IMR-90 (cell line): ENCODE results near the gene LPAR1. TPM values are rescaled to one million over a fixed set of nuclear protein-coding genes. Genes with fewer than 3 reads are reported as not detected.

ENCODE experiments used
- ATAC-seq: fragments of 200-7000 bp; cut with Tn5 transposase; 2 replicates; pipeline ENCODE4 v1.9.1; 2020; ENCODE audit warnings: low read depth, mild to moderate bottlenecking, moderate library complexity
- BruUV-seq: library from RNA; stranded (reverse); fragments of 400-500 nt; replicated peaks from 2 replicates; lab custom pipeline; 2021; lab: Mats Ljungman, UMichigan
- CTCF ChIA-PET: fragments of 300-600 bp; formaldehyde crosslinking; extraction: SDS; loops from one replicate; lab custom pipeline; 2021; ENCODE audit warnings: antibody characterized with exemption; lab: Yijun Ruan, JAX
- POLR2A ChIA-PET: fragments of 300-600 bp; sonication (Branson Sonifier 250); formaldehyde crosslinking; loops from one replicate; lab custom pipeline; 2022; ENCODE audit warnings: antibody characterized with exemption; ENCODE audit not compliant: unreplicated experiment; lab: Charles Lee
- DNase-seq: peaks from one replicate; pipeline ENCODE4 v3.0.0; 2013
- H2AFZ ChIP-seq: replicated peaks from 2 replicates; pipeline ENCODE3; 2013; ENCODE audit warnings: low read length, mild to moderate bottlenecking; ENCODE audit not compliant: poor library complexity
- H2AK5ac ChIP-seq: 2 replicates; pipeline ENCODE4 v1.6.1; 2013; ENCODE audit warnings: low read depth, low read length, inconsistent platforms
- H2AK9ac ChIP-seq: replicated peaks from 2 replicates; pipeline ENCODE3; 2013; ENCODE audit warnings: mild to moderate bottlenecking, low read depth, low read length, moderate library complexity; ENCODE audit not compliant: poor library complexity
- H2BK120ac ChIP-seq: 2 replicates; pipeline ENCODE4 v1.6.1; 2013; ENCODE audit warnings: low read depth, low read length, inconsistent platforms
- H2BK15ac ChIP-seq: 3 replicates; pipeline ENCODE4 v1.6.1; 2013; ENCODE audit warnings: low read depth, low read length, inconsistent platforms
- H2BK20ac ChIP-seq: 2 replicates; pipeline ENCODE4 v1.6.1; 2013; ENCODE audit warnings: low read depth, mild to moderate bottlenecking, inconsistent platforms, low read length, moderate library complexity
- H2BK5ac ChIP-seq: 2 replicates; pipeline ENCODE4 v1.6.1; 2013; ENCODE audit warnings: mild to moderate bottlenecking, low read depth, low read length, inconsistent platforms; ENCODE audit not compliant: poor library complexity, severe bottlenecking
- H3K14ac ChIP-seq: replicated peaks from 2 replicates; pipeline ENCODE4 v1.6.1; 2013; ENCODE audit warnings: low read depth, low read length, inconsistent platforms
- H3K18ac ChIP-seq: 2 replicates; pipeline ENCODE4 v1.6.1; 2013; ENCODE audit warnings: low read depth, low read length, control low read depth
- H3K23ac ChIP-seq: 2 replicates; pipeline ENCODE4 v1.6.1; 2013; ENCODE audit warnings: low read depth, low read length, inconsistent platforms
- H3K27ac ChIP-seq: 2 replicates; pipeline ENCODE4 v1.5.1; 2013; ENCODE audit warnings: mild to moderate bottlenecking, control low read depth, low read length; ENCODE audit not compliant: insufficient read depth
- H3K27me3 ChIP-seq: 2 replicates; pipeline ENCODE4 v1.6.1; 2013; ENCODE audit warnings: low read length; ENCODE audit not compliant: control insufficient read depth, insufficient read depth
- H3K36me3 ChIP-seq: 2 replicates; pipeline ENCODE4 v1.6.1; 2013; ENCODE audit warnings: low read length, mixed read lengths; ENCODE audit not compliant: control insufficient read depth, insufficient read depth
- H3K4ac ChIP-seq: 2 replicates; pipeline ENCODE4 v1.6.1; 2013; ENCODE audit warnings: low read depth, low read length, inconsistent platforms
- H3K4me1 ChIP-seq: 2 replicates; pipeline ENCODE4 v1.6.1; 2013; ENCODE audit warnings: low read length, mixed read lengths; ENCODE audit not compliant: control insufficient read depth, insufficient read depth
- H3K4me2 ChIP-seq: 2 replicates; pipeline ENCODE4 v1.6.1; 2013; ENCODE audit warnings: low read depth, mild to moderate bottlenecking, control low read depth, low read length, moderate library complexity
- H3K4me3 ChIP-seq: 2 replicates; pipeline ENCODE4 v1.5.1; 2013; ENCODE audit warnings: low read depth, mild to moderate bottlenecking, control low read depth, low read length, moderate library complexity; ENCODE audit not compliant: insufficient read depth
- H3K56ac ChIP-seq: 2 replicates; pipeline ENCODE4 v1.6.1; 2013; ENCODE audit warnings: low read length, inconsistent platforms; ENCODE audit not compliant: insufficient read depth; ENCODE audit errors: extremely low read depth
- H3K79me1 ChIP-seq, 2 experiments: 2 replicates each; pipeline ENCODE4 v1.6.1; 2013; ENCODE audit warnings: low read length in 2 of 2, inconsistent platforms in 1 of 2, low read depth in 1 of 2
- H3K9ac ChIP-seq: 2 replicates; pipeline ENCODE4 v1.6.1; 2013; ENCODE audit warnings: low read depth, low read length, control low read depth
- H3K9me1 ChIP-seq: 2 replicates; pipeline ENCODE4 v1.6.1; 2013; ENCODE audit warnings: low read length, inconsistent platforms; ENCODE audit not compliant: insufficient read depth
- H3K9me3 ChIP-seq: 2 replicates; pipeline ENCODE4 v1.6.1; 2013; ENCODE audit warnings: low read length; ENCODE audit not compliant: control insufficient read depth, insufficient read depth
- H4K20me1 ChIP-seq: 2 replicates; pipeline ENCODE4 v1.6.1; 2013; ENCODE audit warnings: low read length, inconsistent platforms; ENCODE audit not compliant: insufficient read depth
- H4K5ac ChIP-seq: 2 replicates; pipeline ENCODE4 v1.6.1; 2013; ENCODE audit warnings: mild to moderate bottlenecking, low read depth, low read length, control low read depth
- H4K8ac ChIP-seq, 2 experiments: 2 replicates each; pipeline ENCODE4 v1.6.1; 2013; ENCODE audit warnings: low read depth in 2 of 2, low read length in 2 of 2, control low read depth in 1 of 2, inconsistent platforms in 1 of 2
- H4K91ac ChIP-seq: 2 replicates; pipeline ENCODE4 v1.6.1; 2013; ENCODE audit warnings: low read depth, low read length, inconsistent platforms; ENCODE audit not compliant: insufficient read depth
- MAZ ChIP-seq: IDR thresholded peaks from 2 replicates; pipeline ENCODE4 v1.6.1; 2012; ENCODE audit warnings: low read depth, mild to moderate bottlenecking, low read length, improper control_type of control experiment, moderate library complexity, borderline replicate concordance
- RCOR1 ChIP-seq: IDR thresholded peaks from 2 replicates; pipeline ENCODE4 v1.6.1; 2012; ENCODE audit warnings: mild to moderate bottlenecking, low read length, improper control_type of control experiment; ENCODE audit not compliant: insufficient replicate concordance
- SMC3 ChIP-seq: fragments of 150-350 bp; IDR thresholded peaks from 2 replicates; pipeline ENCODE4 v1.6.1; 2016; ENCODE audit warnings: low read depth, mild to moderate bottlenecking, antibody characterized with exemption, low read length, moderate library complexity
- WGBS, 2 experiments: methylation state at CpG; one replicate each; pipeline versions ENCODE4 v1.1.5 to v1.1.7; 2013; ENCODE audit warnings: missing lambda C conversion rate in 2 of 2; ENCODE audit not compliant: insufficient read length in 1 of 2; ENCODE audit errors: extremely low coverage in 2 of 2; 5-methylcytosine and 5-hydroxymethylcytosine counted together
- dilution Hi-C: fragments of 300-500 bp; cut with HindIII; formaldehyde crosslinking; loops from one replicate; pipeline ENCODE4 v1.14.3; 2018; ENCODE audit warnings: low sequenced_read_pairs; ENCODE audit not compliant: unreplicated experiment
- in situ Hi-C: fragments of 300-500 bp; cut with MboI; formaldehyde crosslinking; loops from 3 replicates; pipeline ENCODE4 v1.14.3; 2019; ENCODE audit warnings: low sequenced_read_pairs, inconsistent platforms, mixed read lengths
- intact Hi-C: fragments of 100-400 bp; cut with micrococcal nuclease; formaldehyde crosslinking; loops from 2 replicates; pipeline ENCODE4 v1.10.0; 2022
- polyA plus RNA-seq, 3 experiments: library from polyadenylated mRNA; depleted of rRNA; stranded (reverse); fragments of >200 nt; gene quantifications; 2 replicates each; pipeline ENCODE4 v1.2.3, GENCODE V29; 2012; ENCODE audit warnings: low replicate concordance in 1 of 3
- total RNA-seq: library from RNA; depleted of rRNA; stranded (reverse); fragments of >200 nt; gene quantifications from 2 replicates; pipeline ENCODE4 v1.2.3, GENCODE V29; 2012

Gene LPAR1
- total and polyA plus RNA-seq, 2 of the 4 experiments (the other 2 are of a cell fraction): 171 to 315 TPM

GRCh38 chr9:111038331-111039230 is at the start of gene LPAR1 (continued):
- no peak for TF ChIP-seq RCOR1

- in situ Hi-C loops: no loop called here
- Histone ChIP-seq H3K56ac (no peak overlapping the region), H4K8ac (no peak overlapping the region), H2BK5ac (no peak overlapping the region), H3K27me3 (no peaks in the 10 kb centered on the region), H2AK5ac (no peak overlapping the region), H3K14ac (no peak overlapping the region), H2AK9ac (no peak overlapping the region), H3K4me1 (no peaks in the 10 kb centered on the region), H2AFZ (no peak overlapping the region), H2BK20ac (no peak overlapping the region), H4K20me1 (no peaks in the 10 kb centered on the region), H3K4me3 (no peak overlapping the region), H3K79me1 (no peaks in the 10 kb centered on the region), H3K9me3 (no peaks in the 10 kb centered on the region), H4K5ac (no peak overlapping the region), H2BK15ac (no peak overlapping the region), H3K9ac (no peak overlapping the region), H3K4ac (no peak overlapping the region), H2BK120ac (no peak overlapping the region), H4K91ac (no peak overlapping the region), H3K9me1 (no peaks in the 10 kb centered on the region), H3K23ac (no peak overlapping the region), H3K36me3 (no peaks in the 10 kb centered on the region), H3K27ac (no peak overlapping the region), H3K18ac (0 out of 2 replicates have a peak overlapping the region, but pooled peaks have one; percentile 28), H3K4me2 (no peak overlapping the region)
- TF ChIP-seq SMC3 (no peak), MAZ (no peak)
- dilution Hi-C loops: no loop called here
- DNase-seq: peak; percentile 58
- intact Hi-C loops: no loop called here
- no CpG with 5 or more reads among the region's 1 CpG for WGBS, 2 experiments
- no peak for ATAC-seq
- ChIA-PET CTCF (no interaction called here), POLR2A (no interaction called here)
- no TSS peak for BruUV-seq
Observed at GRCh38 chr9:111078391-111079038, 40.2 kb upstream of the LPAR1 start.
